Astrocyte (in vitro differentiated cells and primary cell): ENCODE measurements around the gene CELA2A. TPM values are rescaled to one million over a fixed set of nuclear protein-coding genes. Genes with fewer than 3 reads are reported as not detected.

ENCODE experiments used
- DNase-seq: peaks from one replicate; pipeline ENCODE4 v3.0.0-alpha.2; 2010; ENCODE audit warnings: low read depth
- FAIRE-seq: peaks from 2 replicates; lab custom pipeline; 2011; peaks lifted over from hg19 to GRCh38; lab: Jason Lieb, UNC
- H2AFZ ChIP-seq: 2 replicates; pipeline ENCODE4 v1.6.0; 2012; ENCODE audit warnings: low read depth, low read length, inconsistent platforms
- H3K27ac ChIP-seq: 2 replicates; pipeline ENCODE4 v1.5.1; 2011; ENCODE audit warnings: low read depth, low read length, inconsistent platforms
- H3K27me3 ChIP-seq: 2 replicates; pipeline ENCODE4 v1.6.0; 2011; ENCODE audit warnings: low read length, inconsistent platforms; ENCODE audit not compliant: insufficient read depth
- H3K36me3 ChIP-seq: 2 replicates; pipeline ENCODE4 v1.5.1; 2011; ENCODE audit warnings: low read length, inconsistent platforms; ENCODE audit not compliant: insufficient read depth
- H3K4me1 ChIP-seq: 2 replicates; pipeline ENCODE4 v1.5.1; 2011; ENCODE audit warnings: low read length, inconsistent platforms; ENCODE audit not compliant: insufficient read depth
- H3K4me2 ChIP-seq: 2 replicates; pipeline ENCODE4 v1.6.0; 2012; ENCODE audit warnings: low read length, inconsistent platforms
- H3K4me3 ChIP-seq: 2 replicates; pipeline ENCODE4 v1.5.1; 2011; ENCODE audit warnings: low read depth, mild to moderate bottlenecking, low read length, inconsistent platforms; ENCODE audit not compliant: insufficient read depth
- H3K79me2 ChIP-seq: 2 replicates; pipeline ENCODE4 v1.6.0; 2012; ENCODE audit warnings: mild to moderate bottlenecking, low read length, inconsistent platforms; ENCODE audit not compliant: insufficient read depth
- H3K9ac ChIP-seq: 2 replicates; pipeline ENCODE4 v1.6.0; 2012; ENCODE audit warnings: mild to moderate bottlenecking, low read length, inconsistent platforms
- H3K9me3 ChIP-seq: 2 replicates; pipeline ENCODE4 v1.5.1; 2012; ENCODE audit warnings: low read depth, mild to moderate bottlenecking, low read length, inconsistent platforms; ENCODE audit not compliant: insufficient read depth
- H4K20me1 ChIP-seq: 2 replicates; pipeline ENCODE4 v1.6.0; 2012; ENCODE audit warnings: low read length, inconsistent platforms; ENCODE audit not compliant: insufficient read depth
- H3K27ac Mint-ChIP-seq: one replicate; pipeline ENCODE4 v1.8.0; 2021; ENCODE audit warnings: mild to moderate bottlenecking, mixed read lengths; ENCODE audit not compliant: unreplicated experiment
- H3K27me3 Mint-ChIP-seq: one replicate; pipeline ENCODE4 v1.8.0; 2021; ENCODE audit warnings: low read depth, mixed read lengths; ENCODE audit not compliant: unreplicated experiment
- H3K36me3 Mint-ChIP-seq: one replicate; pipeline ENCODE4 v1.8.0; 2021; ENCODE audit warnings: low read depth, mixed read lengths; ENCODE audit not compliant: unreplicated experiment
- H3K4me1 Mint-ChIP-seq: one replicate; pipeline ENCODE4 v1.8.0; 2021; ENCODE audit warnings: low read depth, mixed read lengths; ENCODE audit not compliant: unreplicated experiment
- H3K4me3 Mint-ChIP-seq: one replicate; pipeline ENCODE4 v1.8.0; 2021; ENCODE audit warnings: mild to moderate bottlenecking, moderate library complexity, mixed read lengths; ENCODE audit not compliant: unreplicated experiment
- H3K9me3 Mint-ChIP-seq: one replicate; pipeline ENCODE4 v1.8.0; 2021; ENCODE audit warnings: mild to moderate bottlenecking, mixed read lengths; ENCODE audit not compliant: unreplicated experiment
- CTCF ChIP-seq: IDR thresholded peaks from 2 replicates; pipeline ENCODE4 v1.5.1; 2011; ENCODE audit warnings: low read depth, mild to moderate bottlenecking, inconsistent platforms, low read length, moderate library complexity; ENCODE audit not compliant: insufficient read depth
- EZH2 ChIP-seq: IDR thresholded peaks from 2 replicates; pipeline ENCODE4 v1.6.1; 2012; ENCODE audit warnings: mild to moderate bottlenecking, low read length, inconsistent platforms; ENCODE audit not compliant: insufficient read depth
- total RNA-seq: library from RNA; stranded (reverse); gene quantifications from 2 replicates; pipeline ENCODE4 v1.2.1, GENCODE V29; 2021

Gene CELA2A
- total RNA-seq, 1 donor from 2014 or later: not detected

- peaks cover 16% of the 10 kb centered on the region for H3K4me1 ChIP-seq
- no peak overlapping the region for H2AFZ ChIP-seq
- no peak overlapping the region for H3K9ac ChIP-seq
- peaks cover 6% of the 10 kb centered on the region for H3K36me3 Mint-ChIP-seq
- H3K4me3 Mint-ChIP-seq: no peak overlapping the region
- H4K20me1 ChIP-seq: peaks cover 45% of the 10 kb centered on the region
- FAIRE-seq (no peak), DNase-seq (no peak)
- no peaks in the 10 kb centered on the region for H3K27me3 Mint-ChIP-seq
- H3K27ac Mint-ChIP-seq: no peak overlapping the region
- TF ChIP-seq CTCF (no peak), EZH2 (no peak)
- no peaks in the 10 kb centered on the region for H3K9me3 ChIP-seq
- H3K36me3 ChIP-seq: no peaks in the 10 kb centered on the region
- H3K4me1 Mint-ChIP-seq: peaks cover 14% of the 10 kb centered on the region
- H3K4me3 ChIP-seq: no peak overlapping the region
- H3K9me3 Mint-ChIP-seq: peaks cover 4% of the 10 kb centered on the region
- no peak overlapping the region for H3K27ac ChIP-seq
- H3K4me2 ChIP-seq: no peak overlapping the region
- peaks cover 3% of the 10 kb centered on the region for H3K79me2 ChIP-seq
- no peaks in the 10 kb centered on the region for H3K27me3 ChIP-seq
These were observed 27.6 kb upstream of the CELA2A start for GRCh38 chr1:15428815-15429435.

GRCh38 chr1:15429701-15430149, 26.8 kb upstream of the CELA2A start:
- no peak overlapping the region for H2AFZ ChIP-seq
- TF ChIP-seq CTCF: no peak
- TF ChIP-seq EZH2: no peak
- no peak for FAIRE-seq

More at GRCh38 chr1:15429701-15430149, 26.8 kb upstream of the CELA2A start:
- Mint-ChIP-seq H3K4me1 (peaks cover 13% of the 10 kb centered on the region), H3K27me3 (no peaks in the 10 kb centered on the region), H3K36me3 (peaks cover 6% of the 10 kb centered on the region), H3K27ac (no peak overlapping the region), H3K4me3 (no peak overlapping the region), H3K9me3 (peaks cover 4% of the 10 kb centered on the region)
- Histone ChIP-seq H3K4me2 (no peak overlapping the region), H3K4me1 (peaks cover 16% of the 10 kb centered on the region), H3K4me3 (no peak overlapping the region), H4K20me1 (peaks cover 37% of the 10 kb centered on the region), H3K36me3 (no peaks in the 10 kb centered on the region), H3K9me3 (no peaks in the 10 kb centered on the region), H3K27me3 (no peaks in the 10 kb centered on the region), H3K79me2 (peaks cover 3% of the 10 kb centered on the region), H3K9ac (peak overlapping the region; percentile 18), H3K27ac (no peak overlapping the region)
- peak; percentile 64 for DNase-seq
